Ovary (tissue), 3 donors: ENCODE data around the gene HERPUD1.

Experiments
- POLR2A ChIP-seq: fragments of 450-650 bp; IDR thresholded peaks from one replicate; pipeline ENCODE4 v1.6.1; 2017; ENCODE audit warnings: antibody characterized with exemption, mild to moderate bottlenecking, moderate library complexity
- TF ChIP-seq, protein P1 (sequence below), 3 donors: fragments of 450-650 bp in 2 of 3; fragments of 200-600 bp in 1 of 3; IDR thresholded peaks; one replicate each; pipeline versions ENCODE4 v1.5.1 to v1.8.0; 2016 to 2022; ENCODE audit warnings: antibody characterized with exemption in 3 of 3, mild to moderate bottlenecking in 1 of 3
- donor health status: DM: no; HTN: no; CAD: no.

DNA sequence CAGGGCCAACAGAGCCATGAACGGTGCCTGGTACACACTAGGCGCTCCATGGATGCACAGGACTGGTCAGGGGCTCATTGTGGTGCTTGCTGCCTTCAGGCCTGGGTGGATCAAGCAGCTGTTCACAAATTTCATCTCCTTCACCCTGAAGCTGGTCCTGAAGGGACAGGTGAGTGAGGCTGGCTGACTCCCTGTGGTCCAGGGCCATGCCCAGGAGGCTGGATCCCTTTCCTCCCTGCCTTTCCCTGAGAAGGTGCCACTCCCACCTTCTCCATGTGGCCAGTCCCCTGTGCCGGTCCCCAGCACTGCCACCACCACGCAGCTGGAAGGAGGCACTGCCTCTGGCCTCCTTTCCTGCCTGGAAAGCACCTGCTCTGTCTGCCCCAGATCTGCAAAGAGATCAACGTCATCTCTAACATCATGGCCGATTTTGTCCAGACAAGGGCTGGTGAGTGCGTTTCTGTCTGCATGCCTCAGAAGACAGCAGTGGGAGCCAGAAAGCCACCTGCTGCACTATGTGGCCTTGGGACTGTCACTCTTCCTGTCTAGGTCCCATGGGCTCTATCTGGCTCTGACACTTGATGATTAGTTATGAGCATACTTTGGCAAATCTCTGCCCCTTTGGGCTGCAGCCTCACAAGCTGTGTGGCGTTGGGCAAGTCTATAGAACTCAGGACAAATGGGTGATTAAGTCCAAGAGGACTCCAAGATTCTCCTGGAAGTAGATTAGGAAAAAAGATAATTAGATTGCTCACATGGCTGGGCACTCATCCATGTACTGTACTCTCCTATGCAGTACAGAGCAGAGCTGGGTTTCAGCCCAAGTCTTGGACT, 39.2 kb downstream of the HERPUD1 start:
- TF ChIP-seq POLR2A: no peak
- TF ChIP-seq, protein P1, sequence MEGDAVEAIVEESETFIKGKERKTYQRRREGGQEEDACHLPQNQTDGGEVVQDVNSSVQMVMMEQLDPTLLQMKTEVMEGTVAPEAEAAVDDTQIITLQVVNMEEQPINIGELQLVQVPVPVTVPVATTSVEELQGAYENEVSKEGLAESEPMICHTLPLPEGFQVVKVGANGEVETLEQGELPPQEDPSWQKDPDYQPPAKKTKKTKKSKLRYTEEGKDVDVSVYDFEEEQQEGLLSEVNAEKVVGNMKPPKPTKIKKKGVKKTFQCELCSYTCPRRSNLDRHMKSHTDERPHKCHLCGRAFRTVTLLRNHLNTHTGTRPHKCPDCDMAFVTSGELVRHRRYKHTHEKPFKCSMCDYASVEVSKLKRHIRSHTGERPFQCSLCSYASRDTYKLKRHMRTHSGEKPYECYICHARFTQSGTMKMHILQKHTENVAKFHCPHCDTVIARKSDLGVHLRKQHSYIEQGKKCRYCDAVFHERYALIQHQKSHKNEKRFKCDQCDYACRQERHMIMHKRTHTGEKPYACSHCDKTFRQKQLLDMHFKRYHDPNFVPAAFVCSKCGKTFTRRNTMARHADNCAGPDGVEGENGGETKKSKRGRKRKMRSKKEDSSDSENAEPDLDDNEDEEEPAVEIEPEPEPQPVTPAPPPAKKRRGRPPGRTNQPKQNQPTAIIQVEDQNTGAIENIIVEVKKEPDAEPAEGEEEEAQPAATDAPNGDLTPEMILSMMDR (IDR thresholded peaks at IDR 0.05): no peak
